GM12878 (cell line): Measurements from ENCODE around the gene RIOK1. TPM values are rescaled to one million over a fixed set of nuclear protein-coding genes. Genes with fewer than 3 reads are reported as not detected.

Source experiments
- CHD2 ChIP-seq: IDR thresholded peaks from 2 replicates; pipeline ENCODE4 v1.6.1; 2011; ENCODE audit warnings: low read depth, low read length, improper control_type of control experiment, borderline replicate concordance
- MTA2 ChIP-seq: fragments of 450-650 bp; IDR thresholded peaks from 2 replicates; pipeline ENCODE4 v1.6.1; 2016; ENCODE audit warnings: low read depth, mild to moderate bottlenecking, moderate library complexity
- MTA3 ChIP-seq: IDR thresholded peaks from 2 replicates; pipeline ENCODE4 v1.6.1; 2012; ENCODE audit warnings: low read length, inconsistent platforms, borderline replicate concordance
- NFIC ChIP-seq: IDR thresholded peaks from 2 replicates; pipeline ENCODE4 v1.6.1; 2012; ENCODE audit warnings: low read depth, mild to moderate bottlenecking, inconsistent platforms, low read length, moderate library complexity
- ZNF384 ChIP-seq: IDR thresholded peaks from 2 replicates; pipeline ENCODE4 v1.6.1; 2012; ENCODE audit warnings: low read depth, mild to moderate bottlenecking, low read length, improper control_type of control experiment, borderline replicate concordance
- polyA plus RNA-seq, 11 experiments: library from polyadenylated mRNA; depleted of rRNA in 4 of 11; unstranded in 6 of 11; stranded (reverse) in 5 of 11; fragments of >200 nt; fragmentation: Nextera tagmentation in 4 of 11; fragmentation: Illumina TruSeq in 1 of 11; extraction: Ambion mirVana in 4 of 11; extraction: Trizol in 1 of 11; gene quantifications; 1 replicate in 1 of 11; 2 replicates in 10 of 11; pipeline versions ENCODE4 v1.2.1 to v1.2.3, GENCODE V29; 2011 to 2016; ENCODE audit warnings: inconsistent platforms in 2 of 11, missing spikeins in 2 of 11, low read depth in 1 of 11
- total RNA-seq, 4 experiments: library from RNA; depleted of rRNA in 3 of 4; stranded (reverse); fragments of >200 nt in 3 of 4; fragmentation: Illumina TruSeq in 1 of 4; extraction: Trizol in 1 of 4; gene quantifications; 2 replicates each; pipeline versions ENCODE4 v1.2.1 to v1.2.3, GENCODE V29; 2013 to 2021
- TF ChIP-seq, protein P1 (sequence below): fragments of 150-350 bp; IDR thresholded peaks from 2 replicates; pipeline ENCODE4 v1.6.1; 2016; ENCODE audit warnings: low read depth, low read length
- TF ChIP-seq, protein P2 (sequence below): fragments of 450-650 bp; IDR thresholded peaks from 2 replicates; pipeline ENCODE4 v1.6.1; 2016; ENCODE audit warnings: mild to moderate bottlenecking

The RIOK1 gene
- total and polyA plus RNA-seq, 10 of the 15 experiments (the other 5 are each of a cell fraction or from before 2014, with no cell fraction given), result 16.1 to 44.6 (median 33.7) TPM

- TF ChIP-seq, protein P1, sequence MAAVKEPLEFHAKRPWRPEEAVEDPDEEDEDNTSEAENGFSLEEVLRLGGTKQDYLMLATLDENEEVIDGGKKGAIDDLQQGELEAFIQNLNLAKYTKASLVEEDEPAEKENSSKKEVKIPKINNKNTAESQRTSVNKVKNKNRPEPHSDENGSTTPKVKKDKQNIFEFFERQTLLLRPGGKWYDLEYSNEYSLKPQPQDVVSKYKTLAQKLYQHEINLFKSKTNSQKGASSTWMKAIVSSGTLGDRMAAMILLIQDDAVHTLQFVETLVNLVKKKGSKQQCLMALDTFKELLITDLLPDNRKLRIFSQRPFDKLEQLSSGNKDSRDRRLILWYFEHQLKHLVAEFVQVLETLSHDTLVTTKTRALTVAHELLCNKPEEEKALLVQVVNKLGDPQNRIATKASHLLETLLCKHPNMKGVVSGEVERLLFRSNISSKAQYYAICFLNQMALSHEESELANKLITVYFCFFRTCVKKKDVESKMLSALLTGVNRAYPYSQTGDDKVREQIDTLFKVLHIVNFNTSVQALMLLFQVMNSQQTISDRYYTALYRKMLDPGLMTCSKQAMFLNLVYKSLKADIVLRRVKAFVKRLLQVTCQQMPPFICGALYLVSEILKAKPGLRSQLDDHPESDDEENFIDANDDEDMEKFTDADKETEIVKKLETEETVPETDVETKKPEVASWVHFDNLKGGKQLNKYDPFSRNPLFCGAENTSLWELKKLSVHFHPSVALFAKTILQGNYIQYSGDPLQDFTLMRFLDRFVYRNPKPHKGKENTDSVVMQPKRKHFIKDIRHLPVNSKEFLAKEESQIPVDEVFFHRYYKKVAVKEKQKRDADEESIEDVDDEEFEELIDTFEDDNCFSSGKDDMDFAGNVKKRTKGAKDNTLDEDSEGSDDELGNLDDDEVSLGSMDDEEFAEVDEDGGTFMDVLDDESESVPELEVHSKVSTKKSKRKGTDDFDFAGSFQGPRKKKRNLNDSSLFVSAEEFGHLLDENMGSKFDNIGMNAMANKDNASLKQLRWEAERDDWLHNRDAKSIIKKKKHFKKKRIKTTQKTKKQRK, result no peak
- no peak for TF ChIP-seq MTA3
- no peak for TF ChIP-seq NFIC
- TF ChIP-seq ZNF384, result no peak
- no peak for TF ChIP-seq CHD2
- no peak for TF ChIP-seq MTA2
- TF ChIP-seq, protein P2, sequence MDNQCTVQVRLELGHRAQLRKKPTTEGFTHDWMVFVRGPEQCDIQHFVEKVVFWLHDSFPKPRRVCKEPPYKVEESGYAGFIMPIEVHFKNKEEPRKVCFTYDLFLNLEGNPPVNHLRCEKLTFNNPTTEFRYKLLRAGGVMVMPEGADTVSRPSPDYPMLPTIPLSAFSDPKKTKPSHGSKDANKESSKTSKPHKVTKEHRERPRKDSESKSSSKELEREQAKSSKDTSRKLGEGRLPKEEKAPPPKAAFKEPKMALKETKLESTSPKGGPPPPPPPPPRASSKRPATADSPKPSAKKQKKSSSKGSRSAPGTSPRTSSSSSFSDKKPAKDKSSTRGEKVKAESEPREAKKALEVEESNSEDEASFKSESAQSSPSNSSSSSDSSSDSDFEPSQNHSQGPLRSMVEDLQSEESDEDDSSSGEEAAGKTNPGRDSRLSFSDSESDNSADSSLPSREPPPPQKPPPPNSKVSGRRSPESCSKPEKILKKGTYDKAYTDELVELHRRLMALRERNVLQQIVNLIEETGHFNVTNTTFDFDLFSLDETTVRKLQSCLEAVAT, result no peak
Measured at GRCh38 chr6:7341989-7342742, 47.4 kb upstream of the RIOK1 start (continued).
